ENCODE data around the gene C2orf92.

- TF ChIP-seq EZH2 (IDR thresholded peaks at IDR 0.05) = no peak
- TF ChIP-seq POLR2AphosphoS5 (IDR thresholded peaks at IDR 0.05; ENCODE audit: borderline replicate concordance, low read depth, low read length) = peak; percentile 65; the same call in 1 of the 2 replicates
- TF ChIP-seq FOXP2 (optimal IDR thresholded peaks at IDR 0.05; ENCODE audit: control extremely low read depth, extremely low read length, insufficient read depth) = peak; percentile 37
These were observed 5.4 kb upstream of the C2orf92 start, which contains the start of gene ACTR1B for GRCh38 chr2:97663962-97664635.

Measured in SK-N-MC (cell line).